ENCODE measurements around the gene IRF9.
"Not testable (repeated sequence)": the region's sequence is repeated elsewhere in the genome, so short reads cannot be mapped to it uniquely, and the experiment has no call there.

The IRF9 gene

GRCh38 chr14:24194186-24194872 is 33.3 kb downstream of the IRF9 start:
- peaks cover 16% of the 10 kb centered on the region for H3K36me3 ChIP-seq (ENCODE audit: insufficient read depth, low read length)
- H3K27me3 ChIP-seq (ENCODE audit: control insufficient read depth, insufficient read depth, low read length) = no peaks in the 10 kb centered on the region
- H3K9me3 ChIP-seq (replicated peaks; ENCODE audit: low read length) = no peaks in the 10 kb centered on the region
- H3K9ac ChIP-seq (ENCODE audit: low read depth, low read length) = peak overlapping the region; percentile 99
- peak overlapping the region; percentile 94 for H3K4me3 ChIP-seq (ENCODE audit: low read length)
- H3K4me2 ChIP-seq (ENCODE audit: low read length) = peak overlapping the region; percentile 95
- peaks cover 16% of the 10 kb centered on the region for H3K4me1 ChIP-seq (ENCODE audit: control insufficient read depth, insufficient read depth, low read length)

DNA sequence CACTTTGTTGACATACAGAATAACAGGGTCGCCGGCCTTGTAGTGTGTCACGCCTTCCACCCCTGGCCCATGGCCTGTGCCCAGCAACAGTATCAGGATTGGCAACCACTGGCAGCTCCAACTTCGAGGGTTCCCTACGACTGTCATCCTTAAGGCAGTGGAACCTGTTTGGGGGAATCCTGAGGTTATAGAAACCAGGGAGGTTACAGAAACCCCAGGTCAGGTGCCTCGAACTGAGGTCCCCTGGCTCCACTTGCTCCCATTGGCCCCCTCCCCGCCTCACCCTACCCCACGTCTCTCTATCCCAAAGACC is 33.8 kb downstream of the IRF9 start:
- peak overlapping the region; percentile 94 for H3K4me3 ChIP-seq (ENCODE audit: low read length)
- H3K9ac ChIP-seq (ENCODE audit: low read depth, low read length) = peak overlapping the region; percentile 99
- no peaks in the 10 kb centered on the region for H3K9me3 ChIP-seq (replicated peaks; ENCODE audit: low read length)
- no peaks in the 10 kb centered on the region for H3K27me3 ChIP-seq (ENCODE audit: control insufficient read depth, insufficient read depth, low read length)
- H3K36me3 ChIP-seq (ENCODE audit: insufficient read depth, low read length) = peaks cover 18% of the 10 kb centered on the region
- peaks cover 16% of the 10 kb centered on the region for H3K4me1 ChIP-seq (ENCODE audit: control insufficient read depth, insufficient read depth, low read length)
- H3K4me2 ChIP-seq (ENCODE audit: low read length) = peak overlapping the region; percentile 95

DNA sequence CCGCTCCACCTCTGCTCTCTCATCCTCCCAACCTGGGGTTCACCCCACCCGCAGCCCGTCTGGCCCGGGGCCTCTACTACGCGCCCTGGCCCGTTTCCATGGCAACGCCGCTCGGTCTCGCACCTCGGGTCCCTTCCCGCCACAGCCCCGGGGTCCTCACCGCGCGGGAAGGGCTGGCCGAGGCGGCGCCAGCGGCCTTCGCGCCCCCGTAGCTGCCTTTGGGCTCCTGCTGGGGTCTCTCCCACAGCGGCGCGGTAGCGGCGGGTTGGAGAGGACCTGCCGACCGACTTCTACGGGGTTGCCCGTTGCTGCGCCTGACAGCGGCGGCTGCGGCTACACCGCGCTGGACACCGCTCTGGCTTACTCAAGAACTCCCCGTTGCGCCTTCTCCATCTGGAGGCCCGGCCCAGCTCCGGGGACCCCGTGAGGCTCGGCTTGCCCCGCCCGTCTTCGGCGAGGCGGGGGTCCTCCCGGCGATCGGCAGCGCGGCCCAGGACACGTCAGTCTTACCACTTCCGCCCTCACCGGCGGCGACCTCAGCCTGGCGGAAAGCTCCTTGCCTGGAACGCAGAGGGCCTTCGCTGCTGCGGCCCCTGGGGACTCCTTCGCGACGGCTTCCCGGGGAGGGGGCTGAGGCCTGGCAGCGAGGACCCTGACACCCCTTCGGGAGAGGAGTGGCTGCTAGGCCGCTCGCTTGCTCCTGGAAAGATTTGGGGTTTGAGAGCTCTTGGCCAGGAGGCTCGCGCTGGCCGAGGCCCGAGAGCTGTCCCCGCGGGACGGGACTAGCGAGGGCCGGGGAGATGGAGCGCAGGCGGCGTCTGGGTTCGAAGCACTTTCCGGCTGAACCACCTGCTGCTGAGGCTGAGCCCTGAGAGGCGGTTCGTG is 34.4 kb downstream of the IRF9 start, which contains the start of gene TM9SF1:
Gene TM9SF1, minus strand, starts transcription at position 256 of the 885 bp plus-strand sequence. CDS start 422 bp downstream, outside the sequence.
- peak within 1 kb of the TSS; percentile 95 for H3K4me2 ChIP-seq (ENCODE audit: low read length)
- H3K36me3 ChIP-seq (ENCODE audit: insufficient read depth, low read length) = peaks cover 16% of the 10 kb centered on the region
- H3K9me3 ChIP-seq (replicated peaks; ENCODE audit: low read length) = no peaks in the 10 kb centered on the region
- H3K9ac ChIP-seq (ENCODE audit: low read depth, low read length) = peak within 1 kb of the TSS; percentile 99
- peaks cover 16% of the 10 kb centered on the region for H3K4me1 ChIP-seq (ENCODE audit: control insufficient read depth, insufficient read depth, low read length)
- peak within 1 kb of the TSS; percentile 94 for H3K4me3 ChIP-seq (ENCODE audit: low read length)
- H3K27me3 ChIP-seq (ENCODE audit: control insufficient read depth, insufficient read depth, low read length) = no peaks in the 10 kb centered on the region

GRCh38 chr14:24196071-24197055 is 35.3 kb downstream of the IRF9 start:
- H3K27me3 ChIP-seq (ENCODE audit: control insufficient read depth, insufficient read depth, low read length) = no peaks in the 10 kb centered on the region
- no peaks in the 10 kb centered on the region for H3K9me3 ChIP-seq (replicated peaks; ENCODE audit: low read length)
- H3K4me2 ChIP-seq (ENCODE audit: low read length) = peak overlapping the region; percentile 95
- peaks cover 16% of the 10 kb centered on the region for H3K4me1 ChIP-seq (ENCODE audit: control insufficient read depth, insufficient read depth, low read length)
- peaks cover 16% of the 10 kb centered on the region for H3K36me3 ChIP-seq (ENCODE audit: insufficient read depth, low read length)
- peak overlapping the region; percentile 94 for H3K4me3 ChIP-seq (ENCODE audit: low read length)
- H3K9ac ChIP-seq (ENCODE audit: low read depth, low read length) = peak overlapping the region; percentile 99

DNA sequence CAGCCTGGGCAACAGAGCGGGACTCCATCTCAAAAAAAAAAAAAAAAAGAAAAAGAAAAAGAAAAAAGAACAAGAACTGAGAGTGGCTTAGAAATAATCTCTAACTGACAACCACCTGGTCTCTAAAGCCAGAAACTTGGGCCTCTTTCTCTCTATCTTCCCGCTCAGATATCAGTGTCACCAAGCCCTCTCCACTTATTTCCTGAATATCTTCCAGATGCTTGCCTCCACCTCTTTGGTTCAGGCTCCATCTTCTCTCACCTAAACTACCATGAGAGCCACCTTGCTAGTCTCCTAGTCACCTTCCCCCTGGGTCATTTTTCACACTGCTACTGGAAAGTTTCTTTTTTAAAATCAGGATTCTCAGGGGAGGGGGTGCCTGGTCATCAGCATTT is 36.0 kb downstream of the IRF9 start:
- peak overlapping the region; percentile 95 for H3K4me2 ChIP-seq (ENCODE audit: low read length)
- H3K36me3 ChIP-seq (ENCODE audit: insufficient read depth, low read length) = peaks cover 12% of the 10 kb centered on the region
- no peak overlapping the region for H3K9ac ChIP-seq (ENCODE audit: low read depth, low read length)
- H3K4me3 ChIP-seq (ENCODE audit: low read length) = no peak overlapping the region
- H3K27me3 ChIP-seq (ENCODE audit: control insufficient read depth, insufficient read depth, low read length) = no peaks in the 10 kb centered on the region
- no peaks in the 10 kb centered on the region for H3K9me3 ChIP-seq (replicated peaks; ENCODE audit: low read length)
- peaks cover 16% of the 10 kb centered on the region for H3K4me1 ChIP-seq (ENCODE audit: control insufficient read depth, insufficient read depth, low read length)

DNA sequence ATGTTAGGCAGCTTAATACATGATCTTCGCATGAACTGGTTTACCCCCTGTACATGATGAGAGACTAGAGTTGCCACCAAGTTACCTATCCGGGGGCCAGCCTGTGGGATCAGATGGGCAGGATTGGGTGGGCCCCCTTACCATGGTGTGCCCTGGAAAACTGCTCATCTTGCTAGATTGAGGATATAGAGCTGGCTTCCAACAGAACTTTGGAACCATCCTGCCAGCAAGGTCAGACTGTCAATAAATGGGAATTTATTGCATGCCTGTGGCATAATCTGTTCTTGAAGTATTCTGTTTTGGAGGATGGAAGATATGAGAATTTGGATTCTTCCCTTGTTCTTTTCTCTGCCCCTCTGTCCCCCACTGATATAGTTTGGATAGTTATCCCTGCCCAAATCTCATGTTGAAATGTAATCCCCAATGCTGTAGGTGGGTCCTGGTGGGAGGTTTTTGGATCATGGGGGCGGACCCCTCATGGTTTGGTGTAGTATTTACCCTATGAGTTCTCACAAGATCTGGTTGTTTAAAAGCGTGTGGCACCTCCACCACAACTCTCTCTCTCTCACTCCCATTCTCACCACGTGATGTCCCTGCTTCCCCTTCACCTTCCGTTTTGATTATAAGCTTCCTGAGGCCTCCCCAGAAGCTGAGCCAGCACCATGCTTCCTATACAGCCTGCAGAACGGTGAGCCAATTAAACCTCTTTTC is 37.9 kb downstream of the IRF9 start:
- peaks cover 9% of the 10 kb centered on the region for H3K36me3 ChIP-seq (ENCODE audit: insufficient read depth, low read length)
- H3K4me1 ChIP-seq (ENCODE audit: control insufficient read depth, insufficient read depth, low read length) = peaks cover 15% of the 10 kb centered on the region
- no peak overlapping the region for H3K4me2 ChIP-seq (ENCODE audit: low read length)
- H3K9ac ChIP-seq (ENCODE audit: low read depth, low read length) = no peak overlapping the region
- H3K27me3 ChIP-seq (ENCODE audit: control insufficient read depth, insufficient read depth, low read length) = no peaks in the 10 kb centered on the region
- H3K4me3 ChIP-seq (ENCODE audit: low read length) = no peak overlapping the region
- H3K9me3 ChIP-seq (replicated peaks; ENCODE audit: low read length) = no peaks in the 10 kb centered on the region

DNA sequence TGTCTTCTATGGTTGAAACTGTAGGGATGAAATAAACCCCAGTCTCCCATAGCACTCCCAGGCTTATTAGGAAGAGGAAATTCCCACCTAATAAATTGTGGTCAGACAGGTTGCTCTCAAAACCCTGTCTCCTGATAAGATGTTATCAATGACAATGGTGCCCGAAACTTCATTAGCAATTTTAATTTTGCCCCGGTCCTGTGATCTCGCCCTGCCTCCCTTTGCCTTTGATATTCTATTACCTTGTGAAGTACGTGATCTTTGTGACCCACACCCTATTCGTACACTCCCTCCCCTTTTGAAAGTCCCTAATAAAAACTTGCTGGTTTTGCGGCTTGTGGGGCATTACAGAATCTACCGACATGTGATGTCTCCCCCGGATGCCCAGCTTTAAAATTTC is 41.5 kb downstream of the IRF9 start:
- H3K36me3 ChIP-seq (ENCODE audit: insufficient read depth, low read length) = peaks cover 39% of the 10 kb centered on the region
- H3K4me2 ChIP-seq (ENCODE audit: low read length); H3K4me3 ChIP-seq (ENCODE audit: low read length); H3K27me3 ChIP-seq (ENCODE audit: control insufficient read depth, insufficient read depth, low read length); H3K4me1 ChIP-seq (ENCODE audit: control insufficient read depth, insufficient read depth, low read length); H3K9ac ChIP-seq (ENCODE audit: low read depth, low read length); H3K9me3 ChIP-seq (replicated peaks; ENCODE audit: low read length): not testable (repeated sequence)

GRCh38 chr14:24203249-24203886 is 42.3 kb downstream of the IRF9 start:
- H3K4me2 ChIP-seq (ENCODE audit: low read length); H3K9ac ChIP-seq (ENCODE audit: low read depth, low read length); H3K4me1 ChIP-seq (ENCODE audit: control insufficient read depth, insufficient read depth, low read length); H3K4me3 ChIP-seq (ENCODE audit: low read length); H3K27me3 ChIP-seq (ENCODE audit: control insufficient read depth, insufficient read depth, low read length); H3K9me3 ChIP-seq (replicated peaks; ENCODE audit: low read length): not testable (repeated sequence)
- H3K36me3 ChIP-seq (ENCODE audit: insufficient read depth, low read length) = peaks cover 48% of the 10 kb centered on the region

DNA sequence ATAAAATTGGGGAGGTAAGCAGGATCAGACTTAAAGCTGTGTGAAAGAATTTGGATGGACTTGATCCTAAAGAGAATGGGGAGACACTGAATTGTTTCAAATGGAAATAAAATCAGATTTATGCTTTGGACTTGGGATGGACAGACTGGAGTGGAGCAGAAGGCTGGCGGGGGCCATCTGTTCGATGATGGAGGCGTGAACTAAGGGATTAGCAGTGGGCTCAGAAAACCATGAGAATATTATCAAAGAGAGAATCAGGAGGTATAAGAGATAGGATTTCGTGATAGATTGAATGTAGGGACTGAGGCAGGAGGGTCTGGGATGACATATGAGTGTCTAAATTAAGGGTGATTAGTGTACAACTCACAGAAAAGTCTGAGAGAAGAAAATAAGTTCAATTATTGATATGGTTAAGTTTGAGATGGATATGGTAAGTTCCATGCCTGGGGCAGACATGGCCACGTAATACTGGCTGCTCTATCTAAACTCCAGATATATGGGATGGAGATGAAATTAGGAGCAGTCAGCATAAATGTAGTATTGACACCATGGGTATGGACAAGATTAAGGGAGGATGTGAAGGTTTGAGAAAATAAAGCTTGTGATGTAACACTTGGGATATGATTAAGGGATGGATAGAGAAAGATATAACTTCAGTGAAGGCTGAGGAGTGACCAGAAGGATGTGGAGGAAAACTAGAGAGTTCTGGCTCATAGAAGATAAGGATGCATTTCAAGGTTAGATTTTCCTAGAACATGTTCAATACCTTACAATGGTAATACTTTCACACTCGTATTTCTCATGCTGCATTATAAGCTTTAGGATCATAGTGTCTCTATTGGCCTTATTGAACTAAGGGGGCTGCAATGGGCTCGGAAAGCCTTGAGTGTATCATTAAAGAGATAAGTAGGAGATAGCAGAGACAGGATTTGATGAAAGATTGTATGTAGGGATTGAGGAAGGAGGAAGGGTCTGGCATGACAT is 43.4 kb downstream of the IRF9 start:
- Histone ChIP-seq H3K4me1 (ENCODE audit: control insufficient read depth, insufficient read depth, low read length) (no peaks in the 10 kb centered on the region), H3K27me3 (ENCODE audit: control insufficient read depth, insufficient read depth, low read length) (no peaks in the 10 kb centered on the region), H3K9me3 (replicated peaks; ENCODE audit: low read length) (no peaks in the 10 kb centered on the region), H3K9ac (ENCODE audit: low read depth, low read length) (no peak overlapping the region), H3K4me2 (ENCODE audit: low read length) (no peak overlapping the region), H3K36me3 (ENCODE audit: insufficient read depth, low read length) (peaks cover 52% of the 10 kb centered on the region), H3K4me3 (ENCODE audit: low read length) (no peak overlapping the region)

Measured in skeletal muscle satellite cell (primary cell).